HFF-Myc (cell line): ENCODE measurements around the gene GATB.

Source experiments
- DNase-seq: peaks from one replicate; pipeline ENCODE4 v3.0.0-alpha.2; 2011; ENCODE audit warnings: low read depth; ENCODE audit errors: extremely low read depth
- H3K4me3 ChIP-seq: replicated peaks from 2 replicates; pipeline ENCODE4 v1.5.1; 2011; ENCODE audit warnings: low read depth, mild to moderate bottlenecking, control low read depth, low read length
- TF ChIP-seq, protein P1 (sequence below): IDR thresholded peaks from 2 replicates; pipeline ENCODE4 v1.5.1; 2012; ENCODE audit warnings: mild to moderate bottlenecking, low read depth, low read length, control low read depth; ENCODE audit errors: missing control alignments

GATB gene

DNA sequence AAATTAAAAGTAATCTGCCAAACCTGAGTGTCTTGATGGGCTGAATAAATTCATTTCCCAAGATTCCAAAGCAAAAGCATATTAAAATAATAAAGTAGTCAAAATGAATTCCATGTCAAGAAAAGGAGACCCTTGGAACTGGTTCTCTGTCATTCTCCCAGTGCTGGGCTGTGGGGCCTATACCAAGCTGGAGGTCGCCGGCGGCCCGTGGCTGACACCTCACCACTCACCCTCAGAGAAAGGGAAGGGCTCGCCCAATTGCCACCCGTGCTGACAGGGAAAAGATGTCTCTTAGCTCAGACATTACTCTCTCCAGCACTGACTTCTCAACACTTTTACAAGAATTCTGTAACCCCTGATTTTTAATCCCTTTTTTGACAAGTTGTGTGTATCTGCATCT is 51.7 kb downstream of the GATB start:
- TF ChIP-seq, protein P1, sequence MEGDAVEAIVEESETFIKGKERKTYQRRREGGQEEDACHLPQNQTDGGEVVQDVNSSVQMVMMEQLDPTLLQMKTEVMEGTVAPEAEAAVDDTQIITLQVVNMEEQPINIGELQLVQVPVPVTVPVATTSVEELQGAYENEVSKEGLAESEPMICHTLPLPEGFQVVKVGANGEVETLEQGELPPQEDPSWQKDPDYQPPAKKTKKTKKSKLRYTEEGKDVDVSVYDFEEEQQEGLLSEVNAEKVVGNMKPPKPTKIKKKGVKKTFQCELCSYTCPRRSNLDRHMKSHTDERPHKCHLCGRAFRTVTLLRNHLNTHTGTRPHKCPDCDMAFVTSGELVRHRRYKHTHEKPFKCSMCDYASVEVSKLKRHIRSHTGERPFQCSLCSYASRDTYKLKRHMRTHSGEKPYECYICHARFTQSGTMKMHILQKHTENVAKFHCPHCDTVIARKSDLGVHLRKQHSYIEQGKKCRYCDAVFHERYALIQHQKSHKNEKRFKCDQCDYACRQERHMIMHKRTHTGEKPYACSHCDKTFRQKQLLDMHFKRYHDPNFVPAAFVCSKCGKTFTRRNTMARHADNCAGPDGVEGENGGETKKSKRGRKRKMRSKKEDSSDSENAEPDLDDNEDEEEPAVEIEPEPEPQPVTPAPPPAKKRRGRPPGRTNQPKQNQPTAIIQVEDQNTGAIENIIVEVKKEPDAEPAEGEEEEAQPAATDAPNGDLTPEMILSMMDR = no peak
- no peak for DNase-seq
- H3K4me3 ChIP-seq = no peak overlapping the region

DNA sequence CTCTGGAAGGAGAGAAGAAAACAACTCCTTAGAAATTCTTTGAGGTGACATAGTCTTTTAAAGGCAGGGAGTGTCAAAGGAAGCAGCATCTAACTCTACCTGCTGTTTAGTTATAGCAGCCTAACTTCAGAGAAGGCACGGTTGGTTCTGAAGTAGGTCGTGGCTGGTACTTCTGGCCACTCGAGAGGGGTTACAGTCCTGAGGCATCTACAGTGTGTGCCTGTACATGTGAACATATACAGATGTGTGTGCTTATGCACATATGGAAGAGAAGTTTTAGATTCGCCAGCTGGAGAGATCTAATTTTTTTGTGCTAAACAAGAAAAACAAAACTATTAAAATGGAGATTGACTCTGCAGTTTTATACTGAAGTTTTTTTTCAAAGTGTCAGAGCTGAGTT is 52.7 kb downstream of the GATB start:
- TF ChIP-seq, protein P1 = no peak
- no peak for DNase-seq
- H3K4me3 ChIP-seq = no peak overlapping the region

DNA sequence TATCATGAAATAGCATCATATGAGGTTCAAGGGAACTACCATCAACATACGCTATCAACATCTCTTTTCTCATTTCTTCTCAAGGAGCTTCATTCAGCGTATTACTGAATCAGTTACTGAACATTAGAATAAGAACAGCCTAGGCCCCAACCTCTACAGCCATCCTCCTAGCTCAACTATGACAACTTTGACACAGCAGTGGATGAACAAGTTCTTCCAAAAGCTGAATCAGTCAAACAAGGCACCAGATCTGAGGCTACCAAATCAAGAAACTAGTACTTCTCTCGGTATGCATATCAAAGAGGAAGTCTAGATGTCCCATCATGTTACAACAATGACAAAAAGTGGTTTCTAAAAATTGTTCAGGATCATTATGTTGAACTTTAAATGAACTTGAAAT is 57.4 kb downstream of the GATB start:
- DNase-seq = no peak
- H3K4me3 ChIP-seq = no peak overlapping the region
- TF ChIP-seq, protein P1 = no peak

DNA sequence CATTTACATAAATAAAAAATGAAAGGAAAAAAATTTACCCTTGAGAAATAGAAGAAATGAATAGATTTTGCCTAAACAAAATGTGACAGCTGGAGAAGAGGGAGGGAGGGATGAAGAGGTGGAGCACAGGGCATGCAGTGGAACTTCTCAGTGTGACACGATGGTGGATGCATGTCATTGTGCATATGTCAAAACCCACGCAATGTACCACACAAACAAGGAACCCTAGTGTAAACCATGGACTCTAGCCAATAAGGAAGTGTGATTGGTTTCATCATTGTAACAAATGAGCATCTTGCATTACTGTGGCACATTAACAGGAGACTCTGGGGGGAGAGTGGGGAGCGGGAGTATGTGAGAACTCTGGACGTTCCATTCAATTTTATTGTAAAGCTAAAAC is 58.6 kb downstream of the GATB start:
- TF ChIP-seq, protein P1 = no peak
- DNase-seq = no peak
- no peak overlapping the region for H3K4me3 ChIP-seq

DNA sequence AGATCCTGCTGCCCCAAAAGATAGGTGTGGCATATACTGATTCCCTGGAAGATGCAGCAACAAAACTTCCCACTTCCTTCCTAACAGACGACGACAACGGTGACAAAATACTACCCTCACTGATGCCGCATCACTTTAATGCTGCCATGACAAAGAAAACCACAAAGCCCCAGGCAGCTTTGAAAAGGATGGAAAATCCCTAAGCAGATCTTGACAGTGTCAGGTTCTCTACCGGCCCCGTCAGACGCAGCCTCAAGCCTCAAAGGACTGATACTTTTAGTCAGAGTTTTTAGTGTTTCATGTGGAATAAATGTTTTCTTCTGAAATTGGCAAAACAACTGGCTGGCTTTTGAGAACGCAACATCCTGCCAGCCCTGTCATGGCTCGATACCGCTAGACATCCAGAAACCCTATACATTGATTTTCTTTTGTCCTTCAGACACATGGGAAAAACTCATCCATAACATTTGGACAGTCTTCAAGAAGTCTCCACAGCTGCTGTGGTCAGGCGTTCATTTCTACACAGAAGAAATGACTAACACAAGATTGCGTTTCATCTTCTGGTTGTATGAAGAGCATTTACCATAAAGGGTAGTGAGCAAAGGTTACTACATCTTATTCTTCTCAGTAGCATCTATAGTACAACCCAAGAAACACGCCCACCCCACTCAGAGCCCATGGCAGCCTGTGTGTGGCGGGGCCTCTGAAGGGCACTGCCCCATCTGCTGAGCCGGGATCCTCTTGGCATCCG is 60.1 kb downstream of the GATB start:
- TF ChIP-seq, protein P1 = no peak
- no peak overlapping the region for H3K4me3 ChIP-seq
- no peak for DNase-seq

DNA sequence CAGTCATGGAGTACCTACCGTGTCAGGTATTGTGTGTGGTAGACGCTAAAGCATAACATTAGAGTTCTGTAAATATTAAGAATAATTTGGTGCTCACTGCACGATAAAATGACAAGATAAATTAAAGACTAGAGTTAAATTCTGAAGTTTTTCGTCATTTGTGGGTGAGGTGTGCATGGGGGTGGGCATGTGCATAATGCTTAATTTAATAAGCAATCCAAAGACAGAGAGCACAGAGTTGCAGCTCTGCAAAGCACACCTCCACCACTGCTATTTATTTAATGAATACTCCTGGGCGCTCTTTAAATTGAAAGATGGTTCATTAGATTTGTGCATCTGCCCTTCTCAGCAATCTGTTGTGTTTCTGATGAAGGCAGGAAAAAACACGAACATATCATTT is 62.6 kb downstream of the GATB start:
- no peak overlapping the region for H3K4me3 ChIP-seq
- DNase-seq = no peak
- TF ChIP-seq, protein P1 = no peak
